Right lobe of liver (tissue), 4 donors: Measurements from ENCODE around the gene ATF7.

Experiments used
- POLR2A ChIP-seq: fragments of 450-650 bp; IDR thresholded peaks from one replicate; pipeline ENCODE4 v1.6.1; 2017; ENCODE audit warnings: antibody characterized with exemption, mild to moderate bottlenecking
- TF ChIP-seq, protein P1 (sequence below), 4 donors: fragments of 200-600 bp in 3 of 4; fragments of 450-650 bp in 1 of 4; IDR thresholded peaks; one replicate each; pipeline versions ENCODE4 v1.5.1 to v1.8.0; 2016 to 2022; ENCODE audit warnings: antibody characterized with exemption in 4 of 4, mild to moderate bottlenecking in 2 of 4
- donor health status: DM: no; HTN: no; CAD: no.
- donor health status: DM: no; HTN: no; CAD: no.
- donor health status: DM: no; HTN: yes; CAD: no.

DNA sequence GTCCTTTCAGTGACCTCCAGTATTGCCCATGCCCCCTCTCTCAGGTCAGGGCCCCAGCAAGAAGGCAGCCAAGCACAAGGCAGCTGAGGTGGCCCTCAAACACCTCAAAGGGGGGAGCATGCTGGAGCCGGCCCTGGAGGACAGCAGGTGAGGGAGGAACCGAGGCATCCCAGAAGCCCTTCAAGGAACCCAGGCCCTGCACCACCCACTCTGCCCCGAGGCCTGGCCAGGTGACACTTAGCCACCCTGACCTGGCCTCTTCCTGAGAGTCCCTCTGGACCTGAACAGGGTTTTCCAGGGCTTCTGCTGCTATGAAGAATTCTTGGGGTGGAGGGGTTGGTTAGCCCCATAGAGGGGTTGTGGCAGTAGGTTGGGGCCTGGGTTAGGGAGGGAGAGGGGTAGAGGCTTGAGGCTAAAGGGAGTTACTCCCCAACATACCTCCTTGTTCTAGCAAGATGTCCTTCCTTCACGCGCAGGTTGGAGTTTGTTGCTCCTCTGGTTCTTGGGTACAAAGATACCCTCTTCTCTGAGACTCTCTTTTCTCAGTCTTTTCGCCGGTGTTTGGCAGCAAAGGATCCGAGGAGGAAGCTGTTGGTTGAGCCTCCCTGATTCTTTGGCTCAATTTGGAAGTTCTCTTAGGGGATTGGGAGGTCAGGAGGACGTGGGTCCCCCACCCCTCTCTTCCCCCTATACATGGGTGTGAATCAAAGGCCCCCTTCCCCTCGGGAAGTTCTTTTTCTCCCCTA lies 123.0 kb downstream of the ATF7 start:
- TF ChIP-seq, protein P1, sequence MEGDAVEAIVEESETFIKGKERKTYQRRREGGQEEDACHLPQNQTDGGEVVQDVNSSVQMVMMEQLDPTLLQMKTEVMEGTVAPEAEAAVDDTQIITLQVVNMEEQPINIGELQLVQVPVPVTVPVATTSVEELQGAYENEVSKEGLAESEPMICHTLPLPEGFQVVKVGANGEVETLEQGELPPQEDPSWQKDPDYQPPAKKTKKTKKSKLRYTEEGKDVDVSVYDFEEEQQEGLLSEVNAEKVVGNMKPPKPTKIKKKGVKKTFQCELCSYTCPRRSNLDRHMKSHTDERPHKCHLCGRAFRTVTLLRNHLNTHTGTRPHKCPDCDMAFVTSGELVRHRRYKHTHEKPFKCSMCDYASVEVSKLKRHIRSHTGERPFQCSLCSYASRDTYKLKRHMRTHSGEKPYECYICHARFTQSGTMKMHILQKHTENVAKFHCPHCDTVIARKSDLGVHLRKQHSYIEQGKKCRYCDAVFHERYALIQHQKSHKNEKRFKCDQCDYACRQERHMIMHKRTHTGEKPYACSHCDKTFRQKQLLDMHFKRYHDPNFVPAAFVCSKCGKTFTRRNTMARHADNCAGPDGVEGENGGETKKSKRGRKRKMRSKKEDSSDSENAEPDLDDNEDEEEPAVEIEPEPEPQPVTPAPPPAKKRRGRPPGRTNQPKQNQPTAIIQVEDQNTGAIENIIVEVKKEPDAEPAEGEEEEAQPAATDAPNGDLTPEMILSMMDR (IDR thresholded peaks at IDR 0.05): no peak
- TF ChIP-seq POLR2A: no peak
